CD14-positive monocyte (primary cell): ENCODE results near the gene HSH2D. TPM values are rescaled to one million over a fixed set of nuclear protein-coding genes. Genes with fewer than 3 reads are reported as not detected.
A peak's percentile ranks its signal among the peaks of the same experiment; 100 is the strongest.

Source experiments
- DNase-seq, 3 donors: peaks; one replicate each; pipeline ENCODE4 v3.0.0-alpha.2; 2011 to 2022
- H2AFZ ChIP-seq: 2 replicates; pipeline ENCODE4 v1.6.0; 2012; ENCODE audit warnings: mild to moderate bottlenecking, low read depth, low read length, inconsistent platforms; ENCODE audit not compliant: insufficient read depth, poor library complexity, severe bottlenecking
- H3K27ac ChIP-seq, 2 donors: 1 replicate in 1 of 2; 2 replicates in 1 of 2; pipeline ENCODE4 v1.5.1; 2012 to 2013; ENCODE audit warnings: low read length in 2 of 2, control low read depth in 1 of 2, inconsistent platforms in 1 of 2, low read depth in 1 of 2, mild to moderate bottlenecking in 1 of 2
- H3K27me3 ChIP-seq, 2 donors: one replicate each; pipeline versions ENCODE4 v1.6.0 to v1.6.1; 2011 to 2013; ENCODE audit warnings: low read length in 2 of 2; ENCODE audit not compliant: control insufficient read depth in 2 of 2, insufficient read depth in 2 of 2
- H3K36me3 ChIP-seq, 2 donors: replicated peaks in 1 of 2; 1 replicate in 1 of 2; 2 replicates in 1 of 2; pipeline versions ENCODE4 v1.5.1 to v1.6.1; 2012 to 2013; ENCODE audit warnings: low read length in 2 of 2, control low read depth in 1 of 2, inconsistent platforms in 1 of 2, mild to moderate bottlenecking in 1 of 2; ENCODE audit not compliant: insufficient read depth in 2 of 2, control insufficient read depth in 1 of 2
- H3K4me1 ChIP-seq, 2 donors: 1 replicate in 1 of 2; 2 replicates in 1 of 2; pipeline versions ENCODE4 v1.5.1 to v1.6.1; 2012 to 2013; ENCODE audit warnings: low read length in 2 of 2, control low read depth in 1 of 2, inconsistent platforms in 1 of 2, mild to moderate bottlenecking in 1 of 2, moderate library complexity in 1 of 2; ENCODE audit not compliant: insufficient read depth in 2 of 2, control insufficient read depth in 1 of 2
- H3K4me2 ChIP-seq: replicated peaks from 2 replicates; pipeline ENCODE3; 2012; ENCODE audit warnings: low read length, moderate library complexity, mild to moderate bottlenecking; ENCODE audit not compliant: poor library complexity, severe bottlenecking; ENCODE audit errors: extremely low read depth
- H3K4me3 ChIP-seq, 3 experiments: fragments of 200-600 bp in 1 of 3; sonication (generic) in 1 of 3; replicated peaks in 1 of 3; 1 replicate in 2 of 3; 2 replicates in 1 of 3; pipeline ENCODE4 v1.5.1; 2011 to 2013; ENCODE audit warnings: low read length in 3 of 3, mild to moderate bottlenecking in 3 of 3, control low read depth in 2 of 3, low read depth in 2 of 3, inconsistent platforms in 1 of 3, moderate library complexity in 1 of 3
- H3K79me2 ChIP-seq: 2 replicates; pipeline ENCODE4 v1.6.0; 2012; ENCODE audit warnings: mild to moderate bottlenecking, control low read depth, inconsistent platforms, low read length, moderate library complexity; ENCODE audit not compliant: insufficient read depth
- H3K9ac ChIP-seq: 2 replicates; pipeline ENCODE4 v1.6.0; 2017; ENCODE audit warnings: low read length, mild to moderate bottlenecking; ENCODE audit not compliant: insufficient read depth, poor library complexity, severe bottlenecking
- H3K9me3 ChIP-seq, 2 donors: replicated peaks in 1 of 2; 1 replicate in 1 of 2; 2 replicates in 1 of 2; pipeline versions ENCODE4 v1.5.1 to v1.6.1; 2012 to 2013; ENCODE audit warnings: low read length in 2 of 2, control low read depth in 1 of 2; ENCODE audit not compliant: control insufficient read depth in 1 of 2, insufficient read depth in 1 of 2
- H4K20me1 ChIP-seq: 2 replicates; pipeline ENCODE4 v1.6.0; 2012; ENCODE audit warnings: mild to moderate bottlenecking, low read length, control low read depth, moderate library complexity; ENCODE audit not compliant: insufficient read depth
- H3K27ac Mint-ChIP-seq, 7 donors: one replicate each; pipeline ENCODE4 v1.8.0; 2020; ENCODE audit warnings: mild to moderate bottlenecking in 7 of 7, mixed read lengths in 7 of 7, moderate library complexity in 6 of 7, inconsistent platforms in 2 of 7
- H3K27me3 Mint-ChIP-seq, 3 donors: one replicate each; pipeline ENCODE4 v1.8.0; 2021 to 2022; ENCODE audit warnings: low read depth in 3 of 3, mild to moderate bottlenecking in 3 of 3, mixed read lengths in 3 of 3, moderate library complexity in 3 of 3, inconsistent platforms in 1 of 3
- H3K36me3 Mint-ChIP-seq, 2 donors: one replicate each; pipeline ENCODE4 v1.8.0; 2020; ENCODE audit warnings: mixed read lengths in 2 of 2, inconsistent platforms in 1 of 2, mild to moderate bottlenecking in 1 of 2
- H3K4me1 Mint-ChIP-seq: one replicate; pipeline ENCODE4 v1.8.0; 2020; ENCODE audit warnings: mild to moderate bottlenecking, mixed read lengths
- H3K4me3 Mint-ChIP-seq, 2 donors: one replicate each; pipeline ENCODE4 v1.8.0; 2020; ENCODE audit warnings: mild to moderate bottlenecking in 2 of 2, mixed read lengths in 2 of 2, moderate library complexity in 1 of 2
- H3K9me3 Mint-ChIP-seq, 7 donors: one replicate each; pipeline ENCODE4 v1.8.0; 2020 to 2022; ENCODE audit warnings: mixed read lengths in 7 of 7, mild to moderate bottlenecking in 6 of 7, moderate library complexity in 6 of 7, inconsistent platforms in 2 of 7
- CTCF ChIP-seq: fragments of 200-600 bp; IDR thresholded peaks from one replicate; pipeline ENCODE4 v1.8.0; 2022; ENCODE audit warnings: antibody characterized with exemption, mild to moderate bottlenecking
- WGBS: methylation state at CpG from one replicate; pipeline ENCODE4 v1.1.5; 2013; ENCODE audit warnings: missing lambda C conversion rate; ENCODE audit not compliant: insufficient coverage; 5-methylcytosine and 5-hydroxymethylcytosine counted together
- intact Hi-C, 2 donors: fragments of 100-400 bp; cut with micrococcal nuclease; formaldehyde crosslinking; loops; one replicate each; pipeline versions ENCODE4 v1.15.0 to v1.15.1; 2023
- polyA plus RNA-seq, 3 donors: library from polyadenylated mRNA; depleted of rRNA in 1 of 3; unstranded in 2 of 3; stranded (reverse) in 1 of 3; fragments of 300-500 nt in 2 of 3; fragments of >200 nt in 1 of 3; fragmentation: Illumina TruSeq in 2 of 3; gene quantifications; 1 replicate in 2 of 3; 2 replicates in 1 of 3; pipeline ENCODE4 v1.2.3, GENCODE V29; 2012 to 2021

HSH2D gene
- polyA plus RNA-seq, 3 donors: 13.8 to 106 (median 16.7) TPM

GRCh38 chr19:16160943-16161560 lies 17.6 kb downstream of the HSH2D start:
- peak in 2 of 3 donors; percentile 43 to 63 for DNase-seq
- Histone ChIP-seq H3K9ac (no peak overlapping the region), H3K36me3 (peaks cover 17 to 21% of the 10 kb centered on the region in 2 donors), H3K9me3 (no peaks in the 10 kb centered on the region), H3K27ac (no peak overlapping the region), H2AFZ (no peak overlapping the region), H3K79me2 (no peaks in the 10 kb centered on the region), H4K20me1 (no peaks in the 10 kb centered on the region), H3K4me2 (no peak overlapping the region), H3K27me3 (no peaks in the 10 kb centered on the region), H3K4me1 (peaks cover 15 to 46% of the 10 kb centered on the region in 2 donors), H3K4me3 (no peak overlapping the region)
- peak overlapping the region in 4 of 7 donors; percentile 13 to 56 (median 44) for H3K27ac Mint-ChIP-seq
- peaks cover 38% of the 10 kb centered on the region for H3K4me1 Mint-ChIP-seq
- no peak for TF ChIP-seq CTCF
- 100% methylated on average over 1 of the region's 14 CpGs for WGBS
- intact Hi-C loops: no loop called here
- peaks cover 0 to 3% (median 0%) of the 10 kb centered on the region in 7 donors for H3K9me3 Mint-ChIP-seq
- H3K27me3 Mint-ChIP-seq: peaks cover 0 to 3% (median 0%) of the 10 kb centered on the region in 3 donors
- H3K36me3 Mint-ChIP-seq: peaks cover 19 to 22% of the 10 kb centered on the region in 2 donors
- H3K4me3 Mint-ChIP-seq: no peak overlapping the region

- Histone ChIP-seq H3K27ac (no peak overlapping the region), H3K27me3 (no peaks in the 10 kb centered on the region), H3K4me2 (no peak overlapping the region), H3K9ac (no peak overlapping the region), H2AFZ (no peak overlapping the region), H3K36me3 (peaks cover 11 to 14% of the 10 kb centered on the region in 2 donors), H3K79me2 (no peaks in the 10 kb centered on the region), H3K4me3 (no peak overlapping the region), H3K9me3 (no peaks in the 10 kb centered on the region), H4K20me1 (no peaks in the 10 kb centered on the region), H3K4me1 (peaks cover 9 to 39% of the 10 kb centered on the region in 2 donors)
- intact Hi-C loops: no loop called here
- peak overlapping the region in 1 of 7 donors; percentile 69 for H3K27ac Mint-ChIP-seq
- peaks cover 0 to 3% (median 0%) of the 10 kb centered on the region in 7 donors for H3K9me3 Mint-ChIP-seq
- no peak for DNase-seq
- peaks cover 31% of the 10 kb centered on the region for H3K4me1 Mint-ChIP-seq
- peaks cover 12 to 14% of the 10 kb centered on the region in 2 donors for H3K36me3 Mint-ChIP-seq
- no CpG with 5 or more reads among the region's 3 CpGs for WGBS
- peaks cover 0 to 3% (median 0%) of the 10 kb centered on the region in 3 donors for H3K27me3 Mint-ChIP-seq
- TF ChIP-seq CTCF: no peak
- no peak overlapping the region for H3K4me3 Mint-ChIP-seq
Measured at GRCh38 chr19:16161840-16162239, 18.4 kb downstream of the HSH2D start.
